HG02884 (cell line): ENCODE measurements around the gene IDH2.
"Not testable (repeated sequence)": the region's sequence is repeated elsewhere in the genome, so short reads cannot be mapped to it uniquely, and the experiment has no call there.

Experiments
- ATAC-seq: cut with Tn5 transposase; IDR thresholded peaks from one replicate; pipeline ENCODE4 v1.9.1; 2021; ENCODE audit warnings: mild to moderate bottlenecking, moderate library complexity; ENCODE audit not compliant: unreplicated experiment

IDH2 gene

GRCh38 chr15:90085565-90085964 lies 16.7 kb downstream of the IDH2 start:
- ATAC-seq = no peak

GRCh38 chr15:90084876-90085423 lies 17.3 kb downstream of the IDH2 start:
- ATAC-seq = no peak

GRCh38 chr15:90083954-90084607 lies 18.2 kb downstream of the IDH2 start:
- no peak for ATAC-seq

DNA sequence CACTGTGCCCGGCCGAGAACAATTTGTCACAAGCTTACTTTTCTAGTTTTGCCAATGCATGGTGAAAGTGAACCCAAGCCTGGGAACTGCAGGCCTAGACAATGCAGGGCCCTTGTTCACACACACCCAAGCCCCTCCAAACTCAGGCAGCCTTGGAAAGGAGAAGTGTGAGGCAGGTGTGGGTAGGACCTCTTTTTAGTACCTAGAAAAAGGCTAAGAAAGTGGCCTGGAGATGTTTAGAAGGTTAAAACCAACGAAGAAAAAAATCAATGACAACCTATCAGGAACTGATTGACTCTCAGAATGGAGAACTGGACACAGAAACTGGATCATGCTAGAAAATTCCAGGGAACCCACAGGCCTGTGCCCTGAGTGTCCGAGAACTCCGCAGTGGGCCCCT lies 18.8 kb downstream of the IDH2 start:
- ATAC-seq = no peak

DNA sequence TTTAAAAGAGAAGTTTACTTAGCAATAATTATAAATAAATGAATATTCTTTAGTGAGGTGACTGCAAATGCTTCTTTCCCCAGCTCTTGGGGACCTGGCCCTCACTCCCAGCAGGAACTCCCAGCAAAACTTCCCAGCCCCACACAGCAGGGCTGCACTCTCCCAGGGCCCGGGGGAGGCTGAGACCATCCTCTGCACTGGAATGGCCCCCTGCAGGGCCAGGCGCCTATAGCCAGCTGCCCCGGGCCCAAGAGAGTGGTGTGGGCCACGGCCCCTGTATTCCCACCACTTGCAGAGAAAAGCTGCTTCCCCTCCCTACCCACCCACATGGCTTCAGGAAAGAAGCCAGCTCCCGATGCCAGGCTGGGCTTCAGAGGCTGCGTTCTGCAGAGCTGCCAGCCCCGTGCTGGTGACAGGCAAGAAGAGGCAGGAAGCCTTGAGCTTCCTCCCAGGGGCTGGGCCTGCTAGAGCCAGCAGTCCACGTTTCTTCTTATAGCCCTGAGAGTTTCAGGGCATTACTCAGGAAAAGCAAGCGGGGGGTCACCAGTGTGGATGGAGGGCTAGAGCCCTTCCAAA lies 20.0 kb downstream of the IDH2 start:
- no peak for ATAC-seq

DNA sequence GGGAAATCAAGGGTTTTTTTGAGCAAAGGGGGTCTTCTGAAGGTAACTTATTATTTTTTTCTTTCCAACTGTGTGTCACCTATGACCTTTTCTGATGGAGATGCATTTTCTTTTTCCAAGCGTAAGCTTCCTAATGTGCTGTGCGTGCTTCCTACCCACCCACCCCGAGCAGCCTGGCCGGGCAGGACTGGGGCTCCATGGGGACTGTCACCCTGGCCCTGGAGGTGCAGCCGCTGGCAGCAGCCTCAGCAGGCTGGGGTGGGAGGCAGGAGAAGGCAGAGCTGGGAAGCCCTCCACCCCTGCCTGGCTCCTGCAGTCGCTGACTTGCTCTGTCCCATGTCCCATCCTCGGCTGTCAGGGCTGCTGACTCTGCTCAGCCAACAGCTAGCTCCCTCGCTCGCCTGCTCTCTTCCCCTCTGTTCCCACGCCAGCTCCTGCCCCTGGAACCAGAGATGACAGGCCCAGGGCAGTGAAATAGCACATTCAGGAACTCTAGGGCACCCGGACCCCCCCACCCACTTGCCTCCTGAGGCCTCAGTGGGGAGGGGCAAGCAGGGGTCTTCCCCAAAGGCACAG lies 21.4 kb downstream of the IDH2 start:
- ATAC-seq = no peak

GRCh38 chr15:90080458-90080755 lies 21.9 kb downstream of the IDH2 start:
- ATAC-seq = no peak

GRCh38 chr15:90079619-90080457 lies 22.4 kb downstream of the IDH2 start:
- no peak for ATAC-seq

DNA sequence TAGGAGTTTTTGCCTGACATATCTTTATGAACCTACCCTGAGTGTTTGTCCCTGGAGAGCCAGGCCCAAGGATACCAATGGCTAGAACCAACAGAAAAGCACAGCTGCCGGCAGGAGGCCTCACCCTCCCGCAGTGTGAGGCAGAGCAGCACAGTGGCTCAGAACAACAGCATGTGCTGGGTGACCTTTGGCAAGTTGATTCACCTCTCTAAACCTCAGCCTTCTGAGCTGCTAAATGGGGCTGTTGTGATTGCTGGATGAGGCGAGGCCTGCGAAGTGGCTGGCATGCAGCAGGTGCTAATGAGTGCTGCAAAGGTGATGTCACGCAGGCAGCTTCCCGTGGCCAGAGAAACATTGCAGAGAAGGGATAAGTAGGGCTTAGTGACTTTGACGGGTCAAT lies 23.3 kb downstream of the IDH2 start:
- ATAC-seq = no peak

DNA sequence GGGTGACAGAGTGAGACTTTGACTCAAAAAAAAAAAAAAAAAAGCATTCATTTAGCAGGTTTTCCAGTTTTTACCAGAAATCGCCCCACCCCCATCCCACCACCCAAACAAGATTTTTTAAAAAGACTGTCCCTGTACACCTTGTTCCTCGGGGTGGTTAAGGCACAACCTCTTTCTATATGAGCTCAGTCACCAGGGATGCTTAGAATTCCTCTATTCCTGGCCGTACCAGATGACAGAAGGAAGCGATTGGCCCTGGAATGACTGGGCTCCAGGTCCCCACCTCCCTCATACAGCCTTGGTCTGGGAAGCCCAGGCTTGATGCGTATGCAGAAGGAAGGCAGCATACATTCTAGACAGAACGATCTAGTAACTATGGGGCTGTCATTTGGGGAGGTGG lies 25.6 kb downstream of the IDH2 start:
- ATAC-seq = no peak

GRCh38 chr15:90075420-90076289 lies 26.6 kb downstream of the IDH2 start:
- ATAC-seq = no peak

DNA sequence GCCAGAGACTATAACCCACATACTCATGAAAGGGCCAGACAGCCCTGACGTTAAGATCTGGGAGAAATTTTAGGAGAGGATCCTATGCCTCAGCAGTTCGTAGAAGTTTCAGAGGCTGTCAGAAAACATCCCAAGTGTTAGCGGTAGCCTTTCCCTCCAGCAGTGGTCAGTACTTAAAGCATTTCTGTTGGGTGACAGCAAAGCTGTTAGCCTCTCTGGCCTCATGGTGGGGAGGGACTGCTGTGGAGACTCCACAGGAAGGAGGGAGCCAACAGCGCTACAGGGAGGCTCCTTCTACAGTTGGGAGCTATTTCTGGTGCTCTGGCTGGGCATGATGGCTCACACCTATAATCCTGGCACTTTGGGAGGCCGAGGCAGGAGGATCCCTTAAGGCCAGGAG lies 27.4 kb downstream of the IDH2 start:
- no peak for ATAC-seq

DNA sequence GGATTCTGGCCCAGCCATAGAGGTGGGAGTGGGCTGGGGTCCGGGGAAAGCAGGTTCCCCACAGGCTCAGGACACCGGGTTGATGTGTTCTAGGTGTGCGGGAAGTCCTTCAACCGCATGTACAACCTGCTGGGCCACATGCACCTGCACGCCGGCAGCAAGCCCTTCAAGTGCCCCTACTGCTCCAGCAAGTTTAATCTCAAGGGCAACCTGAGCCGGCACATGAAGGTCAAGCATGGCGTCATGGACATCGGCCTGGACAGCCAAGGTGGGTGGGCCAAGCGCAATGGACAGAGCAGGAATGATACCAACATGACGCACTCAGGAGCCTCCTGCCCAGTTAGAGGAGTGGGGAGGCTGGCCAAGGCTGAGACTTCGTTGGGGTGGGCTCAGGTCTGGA lies 28.2 kb downstream of the IDH2 start:
- ATAC-seq = no peak

GRCh38 chr15:90072978-90073640 lies 29.2 kb downstream of the IDH2 start:
- no peak for ATAC-seq

GRCh38 chr15:90071220-90071807 lies 31.0 kb downstream of the IDH2 start:
- ATAC-seq = no peak

DNA sequence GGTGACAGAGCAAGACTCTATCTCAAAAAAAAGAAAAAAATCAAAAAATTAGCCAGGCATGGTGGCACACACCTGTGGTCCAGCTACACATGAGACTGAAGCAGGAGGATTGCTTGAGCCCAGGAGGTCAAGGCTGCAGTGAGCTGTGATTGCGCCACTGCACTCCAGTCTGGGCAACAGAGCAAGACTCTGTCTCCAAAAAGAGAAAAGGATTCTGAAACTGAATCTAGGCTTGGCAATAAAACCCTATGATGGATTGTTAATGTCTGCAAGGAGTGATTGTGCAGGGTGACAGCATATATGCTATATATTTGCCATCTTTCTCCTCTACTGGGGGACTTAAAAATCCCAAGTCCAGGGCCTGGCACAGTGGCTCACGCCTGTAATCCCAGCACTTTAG lies 31.6 kb downstream of the IDH2 start:
- not testable (repeated sequence) for ATAC-seq

DNA sequence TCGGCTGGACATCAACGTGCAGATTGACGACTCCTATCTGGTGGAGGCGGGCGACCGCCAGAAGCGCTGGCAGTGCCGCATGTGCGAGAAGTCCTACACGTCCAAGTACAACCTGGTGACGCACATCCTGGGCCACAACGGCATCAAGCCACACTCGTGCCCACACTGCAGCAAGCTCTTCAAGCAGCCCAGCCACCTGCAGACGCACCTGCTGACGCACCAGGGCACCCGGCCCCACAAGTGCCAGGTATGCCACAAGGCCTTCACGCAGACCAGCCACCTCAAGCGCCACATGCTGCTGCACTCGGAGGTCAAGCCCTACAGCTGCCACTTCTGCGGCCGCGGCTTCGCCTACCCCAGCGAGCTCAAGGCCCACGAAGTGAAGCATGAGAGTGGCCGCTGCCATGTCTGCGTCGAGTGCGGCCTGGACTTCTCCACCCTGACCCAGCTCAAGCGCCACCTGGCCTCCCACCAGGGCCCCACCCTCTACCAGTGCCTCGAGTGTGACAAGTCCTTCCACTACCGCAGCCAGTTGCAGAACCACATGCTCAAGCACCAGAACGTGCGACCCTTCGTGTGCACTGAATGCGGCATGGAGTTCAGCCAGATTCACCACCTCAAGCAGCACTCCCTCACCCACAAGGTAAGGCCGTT lies 34.2 kb downstream of the IDH2 start:
- no peak for ATAC-seq

GRCh38 chr15:90067181-90067952 lies 34.9 kb downstream of the IDH2 start:
- ATAC-seq = no peak

DNA sequence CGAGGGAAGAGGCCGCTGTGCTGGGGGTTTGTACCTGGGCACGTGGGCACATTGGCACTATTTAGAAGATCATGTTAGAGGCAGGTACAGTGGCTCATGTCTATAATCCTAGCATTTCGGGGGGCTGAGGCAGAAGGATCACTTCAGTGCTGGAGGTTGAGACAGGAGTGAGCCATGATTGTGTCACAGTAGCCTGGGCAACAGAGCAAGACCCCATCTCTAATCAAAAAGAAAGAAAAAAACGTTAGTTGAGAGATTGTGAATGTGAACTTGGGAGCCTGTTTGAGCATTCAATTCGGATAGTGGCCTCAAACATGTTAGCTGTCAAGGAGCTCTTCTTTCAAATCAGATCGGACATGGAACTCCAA lies 36.6 kb downstream of the IDH2 start:
- ATAC-seq = no peak
